ENCODE measurements around the gene MCOLN1.

MCOLN1 gene

GRCh38 chr19:7515110-7515644, 7.2 kb upstream of the MCOLN1 start:
- no peak overlapping the region for H3K23ac ChIP-seq (ENCODE audit: low read length)
- peak overlapping the region; percentile 23 for H2AFZ ChIP-seq (ENCODE audit: insufficient read depth, low read length, poor library complexity)
- peak overlapping the region; percentile 84 for H4K8ac ChIP-seq (ENCODE audit: low read depth, low read length)
- peaks cover 11% of the 10 kb centered on the region for H3K79me2 ChIP-seq (ENCODE audit: control insufficient read depth, insufficient read depth, low read length, poor library complexity)
- no peaks in the 10 kb centered on the region for H3K9me3 ChIP-seq (ENCODE audit: insufficient read depth, low read depth, low read length)
- H3K27ac ChIP-seq (ENCODE audit: low read depth, low read length), result peak overlapping the region; percentile 9
- H3K4ac ChIP-seq (ENCODE audit: low read depth, low read length), result peak overlapping the region; percentile 78
- peak overlapping the region; percentile 63 for H4K12ac ChIP-seq (ENCODE audit: low read depth, low read length)
- peak overlapping the region; percentile 41 for H3K4me2 ChIP-seq (ENCODE audit: low read length)
- peak overlapping the region; percentile 78 for H2AK5ac ChIP-seq (ENCODE audit: low read length)
- peaks cover 17% of the 10 kb centered on the region for H3K79me1 ChIP-seq (ENCODE audit: low read length)
- H3K9ac ChIP-seq (ENCODE audit: low read length), result peak overlapping the region; percentile 7
- DNase-seq, result no peak
- WGBS (ENCODE audit: extremely low coverage, insufficient coverage, insufficient read length), result no CpG with 5 or more reads among the region's 13 CpGs
- H2BK5ac ChIP-seq (ENCODE audit: low read depth, low read length, poor library complexity), result peak overlapping the region; percentile 66
- H3K36me3 ChIP-seq (ENCODE audit: control insufficient read depth in 1 of 2, insufficient read depth in 2 of 2, low read length in 2 of 2), result peaks cover 14 to 15% of the 10 kb centered on the region in 2 experiments
- peak overlapping the region; percentile 40 for H2BK120ac ChIP-seq (ENCODE audit: insufficient read depth, low read length, poor library complexity)
- H4K91ac ChIP-seq (ENCODE audit: low read depth, low read length), result peak overlapping the region; percentile 89
- H3K4me3 ChIP-seq (ENCODE audit: low read depth, low read length), result no peak overlapping the region
- peak overlapping the region; percentile 55 for H3K18ac ChIP-seq (ENCODE audit: low read length)
- H3K4me1 ChIP-seq (ENCODE audit: control insufficient read depth in 1 of 2, insufficient read depth in 2 of 2, low read length in 2 of 2), result peaks cover 11 to 15% of the 10 kb centered on the region in 2 experiments
- H3K14ac ChIP-seq (ENCODE audit: low read length), result peak overlapping the region; percentile 88
- H2BK12ac ChIP-seq (ENCODE audit: low read length), result peak overlapping the region; percentile 37
- no peaks in the 10 kb centered on the region for H3K27me3 ChIP-seq (ENCODE audit: insufficient read depth, low read length)

GRCh38 chr19:7515645-7516151, 6.7 kb upstream of the MCOLN1 start, which contains the start of gene ZNF358:
TSS of gene ZNF358 (plus strand) at chr19:7516103. CDS start at chr19:7519243, 3,140 bp downstream.
- Histone ChIP-seq H3K27me3 (ENCODE audit: insufficient read depth, low read length) (no peaks in the 10 kb centered on the region), H2AFZ (ENCODE audit: insufficient read depth, low read length, poor library complexity) (peak within 1 kb of the TSS; percentile 58), H3K9ac (ENCODE audit: low read length) (peak within 1 kb of the TSS; percentile 91), H3K4ac (ENCODE audit: low read depth, low read length) (peak within 1 kb of the TSS; percentile 96), H2BK12ac (ENCODE audit: low read length) (peak within 1 kb of the TSS; percentile 79), H3K36me3 (ENCODE audit: control insufficient read depth in 1 of 2, insufficient read depth in 2 of 2, low read length in 2 of 2) (peaks cover 17 to 20% of the 10 kb centered on the region in 2 experiments), H3K9me3 (ENCODE audit: insufficient read depth, low read depth, low read length) (no peaks in the 10 kb centered on the region), H2BK5ac (ENCODE audit: low read depth, low read length, poor library complexity) (peak within 1 kb of the TSS; percentile 81), H3K4me3 (ENCODE audit: low read depth, low read length) (peak within 1 kb of the TSS; percentile 84), H3K4me1 (ENCODE audit: control insufficient read depth in 1 of 2, insufficient read depth in 2 of 2, low read length in 2 of 2) (peaks cover 11 to 15% of the 10 kb centered on the region in 2 experiments), H2AK5ac (ENCODE audit: low read length) (peak within 1 kb of the TSS; percentile 96), H3K4me2 (ENCODE audit: low read length) (peak within 1 kb of the TSS; percentile 74), H3K18ac (ENCODE audit: low read length) (peak within 1 kb of the TSS; percentile 60), H3K14ac (ENCODE audit: low read length) (peak within 1 kb of the TSS; percentile 88), H3K27ac (ENCODE audit: low read depth, low read length) (peak within 1 kb of the TSS; percentile 9), H3K79me2 (ENCODE audit: control insufficient read depth, insufficient read depth, low read length, poor library complexity) (peaks cover 11% of the 10 kb centered on the region), H4K91ac (ENCODE audit: low read depth, low read length) (peak within 1 kb of the TSS; percentile 89), H3K23ac (ENCODE audit: low read length) (no peak within 1 kb of the TSS), H2BK120ac (ENCODE audit: insufficient read depth, low read length, poor library complexity) (peak within 1 kb of the TSS; percentile 65), H4K12ac (ENCODE audit: low read depth, low read length) (peak within 1 kb of the TSS; percentile 85), H4K8ac (ENCODE audit: low read depth, low read length) (peak within 1 kb of the TSS; percentile 84), H3K79me1 (ENCODE audit: low read length) (peaks cover 17% of the 10 kb centered on the region)
- peak; percentile 30 to 63 for DNase-seq
- WGBS (ENCODE audit: extremely low coverage, insufficient coverage, insufficient read length), result no CpG with 5 or more reads among the region's 33 CpGs

GRCh38 chr19:7516333-7516732, 6.1 kb upstream of the MCOLN1 start:
- Histone ChIP-seq H4K12ac (ENCODE audit: low read depth, low read length) (peak overlapping the region; percentile 85), H3K79me2 (ENCODE audit: control insufficient read depth, insufficient read depth, low read length, poor library complexity) (peaks cover 11% of the 10 kb centered on the region), H2AK5ac (ENCODE audit: low read length) (peak overlapping the region; percentile 96), H3K79me1 (ENCODE audit: low read length) (peaks cover 17% of the 10 kb centered on the region), H3K4me2 (ENCODE audit: low read length) (peak overlapping the region; percentile 74), H3K9ac (ENCODE audit: low read length) (peak overlapping the region; percentile 91), H3K27me3 (ENCODE audit: insufficient read depth, low read length) (no peaks in the 10 kb centered on the region), H3K4me1 (ENCODE audit: control insufficient read depth in 1 of 2, insufficient read depth in 2 of 2, low read length in 2 of 2) (peaks cover 11 to 15% of the 10 kb centered on the region in 2 experiments), H3K18ac (ENCODE audit: low read length) (peak overlapping the region; percentile 60), H2BK12ac (ENCODE audit: low read length) (peak overlapping the region; percentile 79), H4K91ac (ENCODE audit: low read depth, low read length) (peak overlapping the region; percentile 80), H3K27ac (ENCODE audit: low read depth, low read length) (no peak overlapping the region), H2BK5ac (ENCODE audit: low read depth, low read length, poor library complexity) (peak overlapping the region; percentile 81), H3K9me3 (ENCODE audit: insufficient read depth, low read depth, low read length) (no peaks in the 10 kb centered on the region), H3K36me3 (ENCODE audit: control insufficient read depth in 1 of 2, insufficient read depth in 2 of 2, low read length in 2 of 2) (peaks cover 18 to 24% of the 10 kb centered on the region in 2 experiments), H3K4me3 (ENCODE audit: low read depth, low read length) (peak overlapping the region; percentile 84), H3K23ac (ENCODE audit: low read length) (no peak overlapping the region), H3K4ac (ENCODE audit: low read depth, low read length) (peak overlapping the region; percentile 96), H2BK120ac (ENCODE audit: insufficient read depth, low read length, poor library complexity) (peak overlapping the region; percentile 65), H2AFZ (ENCODE audit: insufficient read depth, low read length, poor library complexity) (peak overlapping the region; percentile 58), H4K8ac (ENCODE audit: low read depth, low read length) (peak overlapping the region; percentile 69), H3K14ac (ENCODE audit: low read length) (peak overlapping the region; percentile 75)
- no peak for DNase-seq
- WGBS (ENCODE audit: extremely low coverage, insufficient coverage, insufficient read length), result no CpG with 5 or more reads among the region's 28 CpGs

GRCh38 chr19:7516878-7517277, 5.5 kb upstream of the MCOLN1 start:
- Histone ChIP-seq H3K14ac (ENCODE audit: low read length) (peak overlapping the region; percentile 75), H2BK12ac (ENCODE audit: low read length) (peak overlapping the region; percentile 79), H4K12ac (ENCODE audit: low read depth, low read length) (peak overlapping the region; percentile 85), H3K9ac (ENCODE audit: low read length) (peak overlapping the region; percentile 91), H3K18ac (ENCODE audit: low read length) (peak overlapping the region; percentile 60), H3K36me3 (ENCODE audit: control insufficient read depth in 1 of 2, insufficient read depth in 2 of 2, low read length in 2 of 2) (peaks cover 18 to 24% of the 10 kb centered on the region in 2 experiments), H3K79me1 (ENCODE audit: low read length) (peaks cover 18% of the 10 kb centered on the region), H3K23ac (ENCODE audit: low read length) (no peak overlapping the region), H2AK5ac (ENCODE audit: low read length) (peak overlapping the region; percentile 96), H3K9me3 (ENCODE audit: insufficient read depth, low read depth, low read length) (no peaks in the 10 kb centered on the region), H3K4me2 (ENCODE audit: low read length) (peak overlapping the region; percentile 74), H3K4me1 (ENCODE audit: control insufficient read depth in 1 of 2, insufficient read depth in 2 of 2, low read length in 2 of 2) (peaks cover 11 to 15% of the 10 kb centered on the region in 2 experiments), H2BK5ac (ENCODE audit: low read depth, low read length, poor library complexity) (peak overlapping the region; percentile 81), H4K8ac (ENCODE audit: low read depth, low read length) (peak overlapping the region; percentile 69), H3K79me2 (ENCODE audit: control insufficient read depth, insufficient read depth, low read length, poor library complexity) (peaks cover 11% of the 10 kb centered on the region), H4K91ac (ENCODE audit: low read depth, low read length) (peak overlapping the region; percentile 80), H3K27me3 (ENCODE audit: insufficient read depth, low read length) (no peaks in the 10 kb centered on the region), H3K4ac (ENCODE audit: low read depth, low read length) (peak overlapping the region; percentile 96), H2BK120ac (ENCODE audit: insufficient read depth, low read length, poor library complexity) (peak overlapping the region; percentile 65), H2AFZ (ENCODE audit: insufficient read depth, low read length, poor library complexity) (no peak overlapping the region), H3K4me3 (ENCODE audit: low read depth, low read length) (peak overlapping the region; percentile 84), H3K27ac (ENCODE audit: low read depth, low read length) (no peak overlapping the region)
- DNase-seq, result no peak
- WGBS (ENCODE audit: extremely low coverage, insufficient coverage, insufficient read length), result no CpG with 5 or more reads among the region's 4 CpGs
